Stimulated activated CD4-positive, alpha-beta T cell treated with anti-CD3 and anti-CD28 coated beads, Interleukin-1b, Interleukin-23, amount 100 ng/mL, for 4 hours (primary cell): ENCODE data around the gene DCDC2B.
"Not testable (repeated sequence)": the region's sequence is repeated elsewhere in the genome, so short reads cannot be mapped to it uniquely, and the experiment has no call there.

Experiments
- DNase-seq, 2 donors: peaks; one replicate each; pipeline ENCODE4 v3.0.0-alpha.2; 2020; ENCODE audit warnings: low read depth in 2 of 2

The DCDC2B gene

DNA sequence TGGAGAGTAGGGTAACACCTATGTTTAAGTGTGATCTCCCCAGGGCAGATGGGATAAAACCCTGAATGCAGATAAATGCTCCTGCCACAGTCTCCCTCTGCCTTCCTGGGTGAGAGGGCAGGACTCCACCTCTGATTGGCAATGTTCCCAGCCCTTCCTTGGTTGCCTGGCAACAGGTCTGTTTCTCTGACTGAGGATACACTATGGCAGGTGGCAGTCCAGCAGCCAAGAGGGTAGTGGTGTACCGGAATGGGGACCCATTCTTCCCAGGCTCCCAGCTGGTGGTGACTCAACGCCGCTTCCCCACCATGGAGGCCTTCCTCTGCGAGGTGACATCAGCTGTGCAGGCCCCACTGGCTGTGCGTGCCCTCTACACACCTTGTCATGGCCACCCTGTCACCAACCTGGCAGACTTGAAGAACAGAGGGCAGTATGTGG lies at the start of gene DCDC2B:
Gene DCDC2B, plus strand, starts transcription at position 199 of the 438 bp plus-strand sequence. Its CDS starts 5 bp downstream, at position 204.
- DNase-seq: no peak

DNA sequence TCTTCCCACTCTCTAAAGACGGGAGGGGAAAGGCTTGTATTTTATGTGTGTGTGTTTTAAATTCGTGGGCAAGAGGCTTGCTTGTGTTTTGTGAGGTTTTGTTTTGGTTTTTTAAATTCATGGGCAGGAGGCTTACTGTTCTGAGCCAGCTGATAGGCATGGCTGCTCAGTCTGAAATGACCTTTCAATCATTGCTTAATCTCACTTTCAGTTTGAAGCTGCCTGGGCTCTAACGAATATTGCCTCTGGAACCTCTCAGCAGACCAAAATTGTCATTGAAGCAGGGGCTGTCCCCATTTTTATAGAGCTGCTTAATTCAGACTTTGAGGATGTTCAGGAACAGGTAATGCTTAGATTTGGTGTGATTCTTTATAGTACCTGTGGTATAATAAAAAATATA lies 49.7 kb upstream of the DCDC2B start:
- no peak for DNase-seq

DNA sequence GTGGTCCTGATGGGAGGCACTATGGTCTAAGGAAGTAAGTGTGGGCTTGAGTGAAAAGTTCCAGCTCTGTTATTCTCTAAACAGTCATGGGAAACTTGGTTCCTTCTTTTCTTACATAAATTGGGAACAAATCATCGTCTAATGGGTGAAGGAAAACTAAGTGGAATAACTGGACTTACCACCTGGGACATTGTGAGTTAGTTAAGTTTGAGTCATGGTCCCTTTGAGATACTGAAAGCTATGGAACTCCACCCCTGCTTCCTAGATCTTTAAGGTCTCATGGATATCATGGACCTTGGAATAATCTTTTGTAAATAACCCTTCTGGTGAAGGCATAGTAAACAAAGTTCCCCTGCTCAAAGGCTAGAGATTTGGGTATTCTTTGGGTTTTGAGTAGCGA lies 45.5 kb upstream of the DCDC2B start:
- no peak for DNase-seq

DNA sequence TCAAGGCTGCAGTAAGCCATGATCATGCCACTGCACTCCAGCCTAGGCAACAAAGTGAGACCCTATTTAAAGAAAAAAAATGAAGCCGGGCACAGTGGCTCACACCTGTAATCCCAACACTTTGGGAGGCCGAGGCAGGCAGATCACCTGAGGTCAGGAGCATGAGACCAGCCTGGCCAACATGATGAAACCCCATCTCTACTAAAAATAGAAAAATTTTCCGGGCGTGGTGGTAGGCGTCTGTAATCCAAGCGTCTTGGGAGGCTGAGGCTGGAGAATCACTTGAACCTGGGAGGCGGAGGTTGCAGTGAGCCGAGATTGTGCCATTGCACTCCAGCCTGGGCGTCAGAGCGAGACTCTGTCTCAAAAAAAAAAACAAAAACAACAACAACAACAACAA lies 43.3 kb upstream of the DCDC2B start:
- DNase-seq: not testable (repeated sequence)

DNA sequence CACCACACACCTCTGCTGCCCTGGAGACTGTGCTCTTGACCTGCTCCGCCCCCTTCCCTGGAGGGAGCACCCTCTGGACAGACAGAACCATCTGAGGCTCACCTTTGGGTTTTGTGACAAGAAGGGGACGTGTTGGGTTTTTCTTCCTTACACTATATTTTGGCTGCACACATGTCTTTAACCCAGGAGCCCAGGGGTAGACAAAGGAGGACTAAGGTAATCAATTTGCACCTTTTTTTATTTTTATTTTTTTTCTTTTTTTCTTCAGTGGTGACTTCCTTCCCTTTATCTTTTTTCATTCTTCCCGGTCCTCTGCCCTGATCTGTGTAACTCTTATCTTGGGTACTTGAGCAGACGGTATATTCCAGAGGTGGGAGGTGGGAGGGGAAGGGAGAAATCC lies 37.9 kb upstream of the DCDC2B start:
- DNase-seq: no peak

DNA sequence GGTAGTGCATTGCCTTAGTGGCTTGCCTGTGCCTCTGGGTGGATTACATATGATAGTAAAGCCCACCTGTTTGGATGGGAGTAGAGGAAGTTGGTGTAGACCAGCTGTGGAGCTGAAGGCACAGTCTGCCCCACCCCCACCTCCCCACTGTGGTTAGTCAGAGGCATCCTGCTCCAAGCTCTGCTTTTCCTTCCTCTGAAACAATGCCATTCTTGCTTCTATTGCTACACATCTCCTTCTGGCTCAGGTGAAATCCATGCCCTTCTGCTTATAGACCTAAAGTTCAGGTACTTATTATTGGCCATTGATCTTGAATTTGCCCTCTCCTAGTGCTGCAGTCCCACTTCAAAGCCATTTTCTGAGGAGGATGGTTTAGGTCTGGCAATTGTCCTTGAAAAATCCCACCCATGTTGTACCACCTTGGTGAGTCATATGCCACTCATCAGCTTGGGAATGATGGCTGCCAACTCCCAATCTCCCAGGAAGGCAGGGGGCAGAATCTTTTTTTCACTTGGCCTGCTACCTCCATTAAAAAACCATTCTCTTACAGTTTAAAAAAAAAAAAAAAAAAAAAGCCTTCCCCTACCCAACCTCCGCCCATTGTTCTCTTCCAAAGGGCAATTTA lies 36.2 kb upstream of the DCDC2B start:
- DNase-seq: no peak

DNA sequence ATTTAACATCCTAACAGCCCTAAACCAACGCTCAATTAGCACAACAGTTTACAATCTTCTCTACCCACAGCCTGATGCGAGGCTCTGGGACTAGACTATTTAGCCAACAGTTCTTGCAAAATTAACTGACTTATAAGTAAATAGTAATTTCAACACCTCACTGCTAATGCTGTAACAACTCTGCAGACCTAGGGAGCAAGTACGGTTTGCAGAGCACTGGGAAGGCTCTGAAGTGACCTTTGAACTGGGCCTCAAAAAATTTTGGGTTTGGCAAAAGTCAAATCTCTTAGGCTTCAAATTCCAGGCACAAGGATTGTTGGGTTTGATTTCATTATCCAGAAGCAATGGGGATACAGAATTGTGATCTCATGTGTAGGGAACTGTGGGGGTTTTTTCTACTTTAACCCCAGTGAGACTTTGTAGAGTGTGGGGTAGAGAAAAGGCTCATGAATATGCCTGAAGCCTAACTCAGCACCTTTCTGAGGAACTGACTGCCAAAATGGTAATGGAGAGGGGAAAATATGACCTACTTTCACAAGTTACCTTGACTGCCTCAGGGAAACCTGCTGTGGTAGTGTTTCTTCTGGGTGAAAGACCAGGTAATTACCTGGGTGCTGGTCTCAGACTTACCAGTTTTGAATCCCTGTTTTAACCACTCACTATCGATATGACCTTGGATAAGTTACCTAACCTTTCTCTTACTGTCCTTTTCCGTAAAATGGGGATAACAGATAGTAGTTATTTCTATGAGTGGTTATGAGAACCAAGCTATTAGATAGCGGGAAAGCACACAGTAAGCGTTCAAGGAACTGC lies 30.3 kb upstream of the DCDC2B start:
- DNase-seq: no peak

DNA sequence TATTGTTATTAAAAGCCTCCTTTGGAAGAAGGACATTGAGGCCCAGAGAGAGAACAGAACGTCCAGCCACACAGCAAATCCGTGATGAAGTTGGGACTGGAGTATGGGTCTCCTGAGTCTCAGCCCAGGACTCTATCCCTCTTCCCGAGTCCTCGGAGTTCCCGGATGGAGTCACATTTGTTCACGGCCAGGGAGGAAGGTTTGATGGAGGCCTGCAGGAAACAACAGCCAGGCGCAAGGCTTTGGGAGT lies 29.8 kb upstream of the DCDC2B start:
- no peak for DNase-seq

DNA sequence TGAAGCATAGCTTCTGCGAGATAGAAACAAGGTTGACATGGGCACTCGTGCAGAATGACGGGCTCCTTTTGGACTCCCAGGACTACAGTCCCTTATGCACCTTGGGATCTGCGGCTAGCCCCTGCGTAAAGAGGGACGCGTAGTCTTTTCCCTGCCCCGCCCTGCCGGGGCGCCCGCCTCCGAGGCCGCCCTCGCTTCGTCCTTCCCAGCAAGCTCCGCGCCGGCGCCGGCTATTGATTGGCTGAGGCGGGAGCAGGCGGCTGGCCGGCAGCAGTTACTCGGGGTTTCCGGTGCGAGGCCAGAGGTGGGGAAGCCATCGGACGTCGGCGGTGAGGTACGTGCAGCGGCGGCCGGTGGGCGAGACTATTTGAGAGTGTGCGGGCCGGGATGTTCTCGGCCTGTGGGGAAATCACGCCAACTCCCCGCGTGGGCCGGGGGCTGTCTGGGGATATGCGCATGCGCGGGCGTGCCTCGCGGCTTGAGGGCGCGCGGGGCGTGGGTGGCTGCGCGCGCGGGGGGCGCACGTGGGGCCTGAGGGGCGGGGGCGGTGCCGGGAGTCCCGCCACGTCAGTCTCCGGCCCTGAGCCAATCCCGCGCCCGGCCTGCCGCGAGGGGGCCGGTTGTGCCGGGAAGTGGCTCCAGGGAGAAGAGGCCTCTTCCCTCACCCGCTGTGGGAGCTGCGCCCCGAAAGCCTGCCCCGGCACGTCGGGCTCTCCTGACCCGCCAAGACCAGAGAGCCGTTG lies 29.3 kb upstream of the DCDC2B start, which contains the start of gene TXLNA:
Gene TXLNA, plus strand, starts transcription at position 233 of the 743 bp plus-strand sequence. CDS start 671 bp downstream, outside the sequence.
- DNase-seq: peak; percentile 88

DNA sequence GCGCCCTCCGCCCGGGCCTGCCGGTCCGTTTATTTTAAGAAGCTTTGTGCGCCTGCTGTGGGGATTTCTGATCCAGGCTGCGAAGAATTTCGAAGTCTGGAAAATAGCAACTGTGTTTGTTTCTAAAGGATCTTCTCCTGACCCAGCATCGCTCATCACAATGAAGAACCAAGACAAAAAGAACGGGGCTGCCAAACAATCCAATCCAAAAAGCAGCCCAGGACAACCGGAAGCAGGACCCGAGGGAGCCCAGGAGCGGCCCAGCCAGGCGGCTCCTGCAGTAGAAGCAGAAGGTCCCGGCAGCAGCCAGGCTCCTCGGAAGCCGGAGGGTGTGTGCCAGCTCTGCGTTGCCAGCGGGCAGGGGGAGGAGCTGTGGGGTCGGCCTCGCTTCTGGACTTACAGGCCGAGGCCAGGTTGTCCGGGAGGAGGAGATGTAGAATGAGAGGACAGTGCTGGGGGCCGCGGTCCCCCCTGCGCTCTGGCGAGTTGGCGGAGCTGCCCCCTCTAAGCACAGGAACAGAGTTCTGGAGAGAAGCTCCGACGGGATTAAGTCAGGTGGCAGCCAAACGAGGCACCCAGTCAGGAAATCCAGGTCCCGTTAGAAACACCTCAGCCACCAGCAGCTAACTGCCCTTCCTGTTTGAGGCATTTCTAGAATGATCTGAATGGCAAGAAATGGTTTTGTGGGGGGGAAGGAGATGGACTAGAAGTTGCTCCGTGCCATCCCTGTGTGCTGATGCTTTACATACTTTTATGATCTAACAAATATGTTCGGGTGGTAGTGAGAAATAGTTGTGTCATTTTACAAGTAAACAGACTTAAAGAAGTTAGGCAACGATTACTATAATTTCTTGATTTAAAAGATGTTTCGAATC lies 28.5 kb upstream of the DCDC2B start:
- peak in 1 of 2 donors; percentile 24 for DNase-seq

DNA sequence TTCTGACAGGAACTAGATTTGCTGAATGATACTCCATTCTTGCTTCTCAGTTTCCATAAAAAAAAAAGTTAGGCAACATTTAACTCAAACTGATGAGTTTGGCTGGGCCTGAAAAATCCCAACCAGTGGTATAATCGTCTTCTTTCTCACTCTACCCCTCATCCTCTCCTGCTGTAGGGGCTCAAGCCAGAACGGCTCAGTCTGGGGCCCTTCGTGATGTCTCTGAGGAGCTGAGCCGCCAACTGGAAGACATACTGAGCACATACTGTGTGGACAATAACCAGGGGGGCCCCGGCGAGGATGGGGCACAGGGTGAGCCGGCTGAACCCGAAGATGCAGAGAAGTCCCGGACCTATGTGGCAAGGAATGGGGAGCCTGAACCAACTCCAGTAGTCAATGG lies 27.8 kb upstream of the DCDC2B start:
- no peak for DNase-seq

DNA sequence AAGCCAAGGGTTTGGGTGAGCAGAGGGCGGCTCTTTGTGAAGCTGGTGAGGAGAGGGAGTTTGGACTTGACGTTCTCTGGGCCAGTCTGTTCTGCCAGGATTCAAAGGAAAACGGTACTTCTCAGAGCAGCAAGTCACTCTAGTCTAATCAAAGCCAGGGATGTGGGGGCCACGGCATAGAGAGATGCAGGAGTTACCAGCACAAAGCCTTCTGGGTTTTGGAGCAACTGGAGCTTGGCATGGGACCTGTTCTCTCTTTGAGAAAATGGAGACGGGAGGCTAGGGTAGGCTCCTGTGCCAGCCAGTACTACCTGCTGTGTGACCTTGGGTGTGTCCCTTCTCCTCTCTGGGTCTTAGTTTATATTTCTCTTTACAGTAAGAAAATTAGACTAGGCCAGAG lies 27.3 kb upstream of the DCDC2B start:
- no peak for DNase-seq

DNA sequence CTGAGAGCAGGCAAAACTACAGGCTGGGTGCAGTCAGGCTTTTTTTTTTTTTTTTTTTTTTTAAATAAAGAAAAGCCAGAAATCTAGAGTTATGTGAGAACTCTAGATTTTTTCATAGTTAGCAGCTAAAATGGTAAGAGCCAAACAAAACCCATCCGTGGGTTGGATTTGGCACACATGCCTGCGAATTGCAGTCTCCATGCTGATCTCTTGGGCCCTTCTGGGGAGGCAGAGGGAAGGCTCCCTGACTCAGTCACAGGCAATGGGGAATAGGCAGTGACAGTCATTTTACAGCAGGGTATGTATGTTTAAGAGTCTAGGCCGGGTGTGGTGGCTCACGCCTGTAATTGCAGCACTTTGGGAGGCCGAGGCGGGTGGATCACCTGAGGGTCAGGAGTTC lies 26.8 kb upstream of the DCDC2B start:
- DNase-seq: no peak

DNA sequence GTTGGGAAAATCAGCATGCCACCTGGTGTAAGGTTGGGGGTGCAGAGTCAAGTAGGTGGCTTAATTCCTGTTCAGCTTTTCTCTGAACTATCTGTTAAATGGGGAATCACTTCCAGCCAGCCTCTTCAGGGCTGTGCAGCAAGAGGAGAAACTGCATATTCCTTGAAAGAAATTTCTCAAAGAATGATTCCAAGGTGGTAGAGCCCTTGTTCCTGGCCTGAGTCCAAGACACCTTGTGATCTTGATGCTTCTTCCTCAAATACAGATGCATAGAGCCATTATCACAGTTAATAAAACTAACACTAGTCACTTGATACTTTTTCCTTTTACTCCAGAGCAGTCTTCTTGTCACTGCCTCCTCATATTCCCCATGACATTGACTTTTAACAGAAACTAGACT lies 24.2 kb upstream of the DCDC2B start:
- DNase-seq: no peak

DNA sequence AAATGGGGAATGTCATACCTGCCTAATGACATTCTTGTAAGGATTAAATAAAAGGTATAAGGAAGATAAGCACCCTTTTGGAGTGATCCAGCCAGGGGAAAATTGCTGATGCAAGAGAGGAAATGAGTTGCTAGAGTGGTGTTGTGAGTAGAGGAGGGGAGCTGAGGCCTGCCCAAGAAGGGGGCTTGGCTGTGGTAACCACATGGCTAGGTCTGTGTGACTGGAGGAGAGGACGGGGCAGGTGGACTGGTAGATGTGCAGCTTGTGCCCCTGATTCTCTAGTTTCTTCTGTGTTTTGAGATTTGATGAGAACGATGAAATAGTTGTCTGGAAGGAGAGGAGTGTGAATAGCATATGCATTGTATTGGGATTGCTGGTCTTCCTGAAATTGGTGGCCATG lies 22.8 kb upstream of the DCDC2B start:
- no peak for DNase-seq

DNA sequence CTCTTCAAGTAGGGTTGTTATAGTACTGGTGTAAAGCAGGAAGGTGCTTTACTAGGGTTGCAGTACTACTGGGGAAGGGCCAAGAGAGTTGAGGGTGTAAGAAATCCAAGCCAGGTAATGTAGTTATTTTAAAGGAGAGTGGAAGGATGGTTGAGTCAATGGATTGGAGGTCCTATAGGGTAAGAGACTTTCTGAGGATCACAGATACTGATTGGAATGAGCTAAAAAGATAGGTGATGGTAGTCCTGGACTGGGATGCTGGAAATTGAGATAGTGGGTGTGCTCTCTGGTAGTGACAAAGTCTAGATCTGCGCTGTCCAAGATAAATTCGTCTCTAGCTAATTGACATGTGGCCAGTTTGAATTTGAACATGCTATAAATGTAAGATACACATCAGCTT lies 22.4 kb upstream of the DCDC2B start:
- no peak for DNase-seq

DNA sequence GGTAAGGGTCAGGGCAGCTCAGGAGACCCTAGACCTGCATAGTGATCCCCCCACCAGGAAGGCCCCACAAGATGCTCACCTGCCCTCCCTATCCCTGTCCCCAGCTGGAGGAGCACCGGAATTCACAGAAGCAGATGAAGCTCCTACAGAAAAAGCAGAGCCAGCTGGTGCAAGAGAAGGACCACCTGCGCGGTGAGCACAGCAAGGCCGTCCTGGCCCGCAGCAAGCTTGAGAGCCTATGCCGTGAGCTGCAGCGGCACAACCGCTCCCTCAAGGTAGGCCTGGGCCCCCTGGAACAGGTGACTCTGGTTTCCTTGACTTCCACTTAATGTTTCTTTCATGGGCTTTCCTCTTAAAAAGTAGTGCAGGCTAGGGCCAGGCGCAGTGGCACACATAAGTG lies 21.0 kb upstream of the DCDC2B start:
- no peak for DNase-seq

DNA sequence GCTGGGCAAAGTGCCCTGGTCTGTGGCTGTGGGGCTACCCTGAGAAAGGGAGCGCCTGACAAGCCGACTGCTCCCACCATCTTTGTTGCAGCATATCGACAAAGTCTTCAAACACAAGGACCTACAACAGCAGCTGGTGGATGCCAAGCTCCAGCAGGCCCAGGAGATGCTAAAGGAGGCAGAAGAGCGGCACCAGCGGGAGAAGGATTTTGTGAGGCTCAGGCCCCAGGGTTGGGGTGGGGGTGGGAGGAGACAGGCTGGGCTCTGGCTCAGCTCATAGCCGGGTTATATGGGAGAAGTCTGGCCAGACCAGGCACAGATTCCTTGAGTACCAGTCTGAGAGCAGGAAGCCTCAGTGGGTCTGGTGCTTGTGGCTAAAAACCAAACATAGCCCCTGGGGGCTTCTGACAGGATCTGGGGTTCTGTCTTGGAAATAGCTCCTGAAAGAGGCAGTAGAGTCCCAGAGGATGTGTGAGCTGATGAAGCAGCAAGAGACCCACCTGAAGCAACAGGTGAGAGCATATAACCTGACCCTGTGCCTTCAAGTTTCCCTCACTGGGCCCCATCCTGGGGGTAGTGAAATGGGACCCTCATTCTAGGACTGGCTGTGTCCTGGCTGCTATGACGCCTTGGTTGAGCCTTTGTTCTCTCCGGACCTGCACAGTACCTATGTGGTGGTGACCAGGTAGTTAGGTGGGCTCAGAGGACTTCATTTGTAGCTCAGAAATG lies 16.5 kb upstream of the DCDC2B start:
- no peak for DNase-seq

DNA sequence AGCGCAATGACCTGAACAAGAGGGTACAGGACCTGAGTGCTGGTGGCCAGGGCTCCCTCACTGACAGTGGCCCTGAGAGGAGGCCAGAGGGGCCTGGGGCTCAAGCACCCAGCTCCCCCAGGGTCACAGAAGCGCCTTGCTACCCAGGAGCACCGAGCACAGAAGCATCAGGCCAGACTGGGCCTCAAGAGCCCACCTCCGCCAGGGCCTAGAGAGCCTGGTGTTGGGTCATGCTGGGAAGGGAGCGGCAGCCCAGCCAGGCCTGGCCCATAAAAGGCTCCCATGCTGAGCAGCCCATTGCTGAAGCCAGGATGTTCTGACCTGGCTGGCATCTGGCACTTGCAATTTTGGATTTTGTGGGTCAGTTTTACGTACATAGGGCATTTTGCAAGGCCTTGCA lies 13.9 kb upstream of the DCDC2B start:
- DNase-seq: no peak

DNA sequence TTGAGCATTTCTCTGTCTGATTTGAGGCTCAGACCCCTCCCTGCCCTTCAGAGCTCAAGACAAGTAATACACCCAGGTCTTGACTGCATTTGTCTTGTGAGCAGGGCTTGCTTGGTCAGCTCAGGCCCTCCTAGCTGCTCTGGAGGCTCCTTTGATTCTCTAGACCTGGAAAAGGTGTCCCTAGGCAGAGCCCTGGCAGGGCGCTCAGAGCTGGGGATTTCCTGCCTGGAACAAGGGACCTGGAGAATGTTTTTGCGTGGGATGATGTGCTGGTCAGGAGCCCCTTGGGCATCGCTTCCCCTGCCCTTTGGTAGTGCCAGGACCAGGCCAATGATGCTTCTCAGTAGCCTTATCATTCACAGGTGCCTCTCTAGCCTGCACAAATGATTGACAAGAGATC lies 13.4 kb upstream of the DCDC2B start:
- DNase-seq: no peak
